GM23248 (cell line): ENCODE measurements around the gene GPX6. TPM values are rescaled to one million over a fixed set of nuclear protein-coding genes. Genes with fewer than 3 reads are reported as not detected.

Source experiments
- DNase-seq: peaks from one replicate; pipeline ENCODE4 v3.0.0-alpha.2; 2015
- H2AFZ ChIP-seq: fragments of 200-600 bp; sonication (generic); 2 replicates; pipeline ENCODE4 v1.6.1; 2016; ENCODE audit warnings: antibody characterized with exemption
- H3F3A ChIP-seq: fragments of 200-600 bp; sonication (generic); 2 replicates; pipeline ENCODE4 v1.6.1; 2016; ENCODE audit warnings: mild to moderate bottlenecking, antibody characterized with exemption, mixed run types; ENCODE audit not compliant: insufficient read depth
- H3K27ac ChIP-seq: fragments of 200-600 bp; sonication (generic); 2 replicates; pipeline ENCODE4 v1.5.1; 2016; ENCODE audit warnings: mild to moderate bottlenecking
- H3K27me3 ChIP-seq: fragments of 200-600 bp; sonication (generic); replicated peaks from 2 replicates; pipeline ENCODE4 v1.6.1; 2016; ENCODE audit warnings: mild to moderate bottlenecking; ENCODE audit not compliant: insufficient read depth
- H3K36me3 ChIP-seq: fragments of 200-600 bp; sonication (generic); 2 replicates; pipeline ENCODE4 v1.6.1; 2016; ENCODE audit warnings: low read depth, mild to moderate bottlenecking
- H3K4me1 ChIP-seq: fragments of 200-600 bp; sonication (generic); 2 replicates; pipeline ENCODE4 v1.6.1; 2016; ENCODE audit warnings: mild to moderate bottlenecking; ENCODE audit not compliant: insufficient read depth
- H3K4me2 ChIP-seq: fragments of 200-600 bp; sonication (generic); one replicate; pipeline ENCODE4 v1.6.1; 2016; ENCODE audit warnings: mild to moderate bottlenecking; ENCODE audit not compliant: unreplicated experiment
- H3K4me3 ChIP-seq: fragments of 200-600 bp; sonication (generic); 2 replicates; pipeline ENCODE4 v1.5.1; 2016; ENCODE audit warnings: mild to moderate bottlenecking
- H3K79me2 ChIP-seq: fragments of 200-600 bp; sonication (generic); 2 replicates; pipeline ENCODE4 v1.6.1; 2016; ENCODE audit warnings: mild to moderate bottlenecking; ENCODE audit not compliant: insufficient read depth
- H3K9ac ChIP-seq: fragments of 200-600 bp; sonication (generic); 2 replicates; pipeline ENCODE4 v1.6.1; 2016; ENCODE audit warnings: mild to moderate bottlenecking
- H3K9me2 ChIP-seq: fragments of 200-600 bp; sonication (generic); 2 replicates; pipeline ENCODE4 v1.6.1; 2016; ENCODE audit warnings: mixed run types, mild to moderate bottlenecking, moderate library complexity; ENCODE audit not compliant: insufficient read depth
- H3K9me3 ChIP-seq: fragments of 200-600 bp; sonication (generic); one replicate; pipeline ENCODE4 v1.6.1; 2017; ENCODE audit warnings: low read depth
- H4K20me1 ChIP-seq: fragments of 200-600 bp; sonication (generic); 2 replicates; pipeline ENCODE4 v1.6.0; 2016; ENCODE audit not compliant: insufficient read depth
- EZH2 ChIP-seq: fragments of 200-600 bp; sonication (generic); IDR thresholded peaks from 2 replicates; pipeline ENCODE4 v1.6.1; 2018; ENCODE audit warnings: antibody characterized with exemption, mild to moderate bottlenecking; ENCODE audit not compliant: insufficient read depth, poor library complexity, severe bottlenecking
- EZH2phosphoT487 ChIP-seq: fragments of 200-600 bp; sonication (generic); IDR thresholded peaks from 2 replicates; pipeline ENCODE4 v1.6.1; 2018; ENCODE audit warnings: antibody characterized with exemption, moderate library complexity, mild to moderate bottlenecking, low read depth; ENCODE audit not compliant: insufficient read depth
- WGBS, 2 experiments: methylation state at CpG; one replicate each; pipeline ENCODE4 v1.1.6; 2015 to 2017; ENCODE audit warnings: low lambda C conversion rate in 2 of 2, low coverage in 1 of 2; ENCODE audit errors: missing lambda C conversion rate in 2 of 2; 5-methylcytosine and 5-hydroxymethylcytosine counted together
- in situ Hi-C: fragments of 300-500 bp; cut with MboI; formaldehyde crosslinking; loops from 2 replicates; pipeline ENCODE4 v1.15.0; 2020
- polyA plus RNA-seq: library from polyadenylated mRNA; unstranded; fragments of >200 nt; fragmentation: Nextera tagmentation; extraction: Ambion mirVana; gene quantifications from 2 replicates; pipeline ENCODE4 v1.2.1, GENCODE V29; 2016
- total RNA-seq: library from RNA; depleted of rRNA; stranded (reverse); fragments of >200 nt; shearing (Covaris generic); gene quantifications from 2 replicates; pipeline ENCODE4 v1.2.3, GENCODE V29; 2014; rRNA removed

The GPX6 gene
- total RNA-seq (not detected in 2 replicates), polyA plus RNA-seq (not detected in 2 replicates)

GRCh38 chr6:28515676-28516075, at the start of gene GPX6:
TSS of gene GPX6 (minus strand) at chr6:28515793. CDS start at chr6:28515743, 50 bp downstream.
- Histone ChIP-seq H4K20me1 (no peaks in the 10 kb centered on the region), H3K36me3 (no peaks in the 10 kb centered on the region), H3K9ac (no peak within 1 kb of the TSS), H3K4me3 (no peak within 1 kb of the TSS), H3F3A (no peaks in the 10 kb centered on the region), H3K27ac (no peak within 1 kb of the TSS), H3K27me3 (peaks cover 7% of the 10 kb centered on the region; the same call in 1 of the 2 replicates), H3K9me2 (no peaks in the 10 kb centered on the region), H3K4me2 (no peak within 1 kb of the TSS), H3K79me2 (no peaks in the 10 kb centered on the region), H2AFZ (no peak within 1 kb of the TSS), H3K9me3 (no peaks in the 10 kb centered on the region), H3K4me1 (no peaks in the 10 kb centered on the region)
- DNase-seq, result no peak
- TF ChIP-seq EZH2phosphoT487 (no peak), EZH2 (no peak)
- in situ Hi-C loops, result no loop called here
- 8 to 12% methylated on average over 4 of the region's 4 CpGs for WGBS, 2 experiments

- Histone ChIP-seq H4K20me1 (no peaks in the 10 kb centered on the region), H3K9me3 (no peaks in the 10 kb centered on the region), H3K36me3 (no peaks in the 10 kb centered on the region), H3F3A (no peaks in the 10 kb centered on the region), H3K4me3 (no peak overlapping the region), H3K79me2 (no peaks in the 10 kb centered on the region), H3K27ac (no peak overlapping the region), H3K27me3 (no peaks in the 10 kb centered on the region; the same call in 1 of the 2 replicates), H3K4me2 (no peak overlapping the region), H3K9ac (no peak overlapping the region), H2AFZ (no peak overlapping the region), H3K4me1 (no peaks in the 10 kb centered on the region), H3K9me2 (no peaks in the 10 kb centered on the region)
- no peak for DNase-seq
- in situ Hi-C loops, result no loop called here
- TF ChIP-seq EZH2phosphoT487 (no peak), EZH2 (no peak)
- 10 to 11% methylated on average over 3 of the region's 3 CpGs for WGBS, 2 experiments
Observed at GRCh38 chr6:28563430-28564095, 48.0 kb upstream of the GPX6 start.

GRCh38 chr6:28558629-28559028, 43.0 kb upstream of the GPX6 start:
- DNase-seq, result no peak
- Histone ChIP-seq H3K27ac (no peak overlapping the region), H3K79me2 (no peaks in the 10 kb centered on the region), H3K27me3 (peaks cover 6% of the 10 kb centered on the region; the same call in 1 of the 2 replicates), H3F3A (no peaks in the 10 kb centered on the region), H3K36me3 (no peaks in the 10 kb centered on the region), H3K4me2 (no peak overlapping the region), H3K4me3 (no peak overlapping the region), H2AFZ (no peak overlapping the region), H3K9me3 (no peaks in the 10 kb centered on the region), H4K20me1 (no peaks in the 10 kb centered on the region), H3K9me2 (no peaks in the 10 kb centered on the region), H3K9ac (no peak overlapping the region), H3K4me1 (no peaks in the 10 kb centered on the region)
- TF ChIP-seq EZH2phosphoT487, result no peak
- no peak for TF ChIP-seq EZH2
- in situ Hi-C loops, result no loop called here
- 11 to 16% methylated on average over 3 of the region's 3 CpGs for WGBS, 2 experiments

- Histone ChIP-seq H3K4me2 (no peak overlapping the region), H3F3A (no peaks in the 10 kb centered on the region), H3K27me3 (peaks cover 8% of the 10 kb centered on the region; the same call in 1 of the 2 replicates), H3K4me1 (no peaks in the 10 kb centered on the region), H3K79me2 (no peaks in the 10 kb centered on the region), H3K4me3 (no peak overlapping the region), H4K20me1 (no peaks in the 10 kb centered on the region), H3K27ac (no peak overlapping the region), H3K9ac (no peak overlapping the region), H2AFZ (no peak overlapping the region), H3K9me2 (no peaks in the 10 kb centered on the region), H3K36me3 (no peaks in the 10 kb centered on the region), H3K9me3 (no peaks in the 10 kb centered on the region)
- in situ Hi-C loops, result no loop called here
- 7 to 8% methylated on average over 2 of the region's 2 CpGs for WGBS, 2 experiments
- TF ChIP-seq EZH2 (no peak), EZH2phosphoT487 (no peak)
- DNase-seq, result no peak
Observed at GRCh38 chr6:28555136-28555535, 39.5 kb upstream of the GPX6 start.
